Measurements from ENCODE around the gene KLHDC4. TPM values are rescaled to one million over a fixed set of nuclear protein-coding genes. Genes with fewer than 3 reads are reported as not detected.

KLHDC4 gene
- total RNA-seq, 1 experiment from 2014 or later: 76.2 TPM

DNA sequence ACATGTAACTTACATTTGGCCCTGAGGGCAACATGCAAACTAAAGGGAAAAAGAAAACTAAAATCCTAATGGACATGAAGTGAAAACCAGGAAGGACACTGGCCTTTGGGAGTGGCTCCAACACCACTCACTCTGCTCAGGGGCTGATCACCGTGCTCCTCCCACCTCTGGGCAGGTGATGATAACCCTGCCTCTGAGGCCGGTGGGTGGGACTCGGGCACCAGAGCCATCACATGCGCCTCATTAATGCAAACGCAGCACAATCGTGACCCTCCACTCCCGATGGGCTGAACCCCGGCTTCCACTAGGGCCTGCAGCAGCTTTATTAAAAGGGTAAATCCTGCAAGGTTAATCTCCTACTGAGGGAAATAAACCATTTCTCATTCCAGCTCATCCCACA, 4.7 kb downstream of the KLHDC4 start:
- H2BK120ac ChIP-seq (ENCODE audit: low read depth, low read length, poor library complexity, severe bottlenecking): no peak overlapping the region
- no peak overlapping the region for H3K14ac ChIP-seq (ENCODE audit: insufficient read depth, low read length)
- H2BK12ac ChIP-seq (ENCODE audit: insufficient read length, low read depth, low read length): no peak overlapping the region
- no peak overlapping the region for H3K18ac ChIP-seq (ENCODE audit: insufficient read length, low read depth, low read length)
- no peak overlapping the region for H3K23ac ChIP-seq (ENCODE audit: insufficient read length, low read depth, low read length)
- H4K5ac ChIP-seq (ENCODE audit: insufficient read length, low read depth, low read length): no peak overlapping the region
- H3K79me2 ChIP-seq (ENCODE audit: insufficient read depth, low read length): peaks cover 19% of the 10 kb centered on the region; the same call in 1 of the 2 replicates
- no peak overlapping the region for H2AFZ ChIP-seq (ENCODE audit: low read length)
- no peak overlapping the region for H2BK15ac ChIP-seq (ENCODE audit: low read depth, low read length)
- no peak overlapping the region for H3K4me2 ChIP-seq (ENCODE audit: insufficient read depth, insufficient read length, low read length)
- H3K56ac ChIP-seq (ENCODE audit: insufficient read length, low read depth, low read length): no peak overlapping the region
- peaks cover 13% of the 10 kb centered on the region for H3K79me1 ChIP-seq (ENCODE audit: insufficient read depth, low read depth, low read length, poor library complexity, severe bottlenecking)
- no peak overlapping the region for H2BK20ac ChIP-seq (ENCODE audit: low read depth, low read length, poor library complexity, severe bottlenecking)
- H2BK5ac ChIP-seq (ENCODE audit: insufficient read length, low read length): no peak overlapping the region
- H3K27me3 Mint-ChIP-seq (ENCODE audit: low read depth): no peaks in the 10 kb centered on the region
- H3K9ac ChIP-seq (ENCODE audit: extremely low read depth, insufficient read length, low read length): no peak overlapping the region
- H3K36me3 Mint-ChIP-seq (ENCODE audit: insufficient read depth in 1 of 3, low read depth in 3 of 3): peaks cover 33 to 72% (median 68%) of the 10 kb centered on the region in 3 experiments; a peak in 6 of 7 replicates
- no peak overlapping the region for H3T11ph ChIP-seq (ENCODE audit: low read length)
- H3K27me3 ChIP-seq (ENCODE audit: insufficient read depth, low read length): no peaks in the 10 kb centered on the region
- no peaks in the 10 kb centered on the region for H3K9me3 Mint-ChIP-seq
- no peak overlapping the region for H3K4ac ChIP-seq (ENCODE audit: low read depth, low read length)
- TF ChIP-seq, protein P1, sequence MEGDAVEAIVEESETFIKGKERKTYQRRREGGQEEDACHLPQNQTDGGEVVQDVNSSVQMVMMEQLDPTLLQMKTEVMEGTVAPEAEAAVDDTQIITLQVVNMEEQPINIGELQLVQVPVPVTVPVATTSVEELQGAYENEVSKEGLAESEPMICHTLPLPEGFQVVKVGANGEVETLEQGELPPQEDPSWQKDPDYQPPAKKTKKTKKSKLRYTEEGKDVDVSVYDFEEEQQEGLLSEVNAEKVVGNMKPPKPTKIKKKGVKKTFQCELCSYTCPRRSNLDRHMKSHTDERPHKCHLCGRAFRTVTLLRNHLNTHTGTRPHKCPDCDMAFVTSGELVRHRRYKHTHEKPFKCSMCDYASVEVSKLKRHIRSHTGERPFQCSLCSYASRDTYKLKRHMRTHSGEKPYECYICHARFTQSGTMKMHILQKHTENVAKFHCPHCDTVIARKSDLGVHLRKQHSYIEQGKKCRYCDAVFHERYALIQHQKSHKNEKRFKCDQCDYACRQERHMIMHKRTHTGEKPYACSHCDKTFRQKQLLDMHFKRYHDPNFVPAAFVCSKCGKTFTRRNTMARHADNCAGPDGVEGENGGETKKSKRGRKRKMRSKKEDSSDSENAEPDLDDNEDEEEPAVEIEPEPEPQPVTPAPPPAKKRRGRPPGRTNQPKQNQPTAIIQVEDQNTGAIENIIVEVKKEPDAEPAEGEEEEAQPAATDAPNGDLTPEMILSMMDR (conservative IDR thresholded peaks at IDR 0.05): no peak
- H3K27ac Mint-ChIP-seq: no peak overlapping the region; a peak in 1 of 7 replicates
- DNase-seq: no peak
- H3K4me3 Mint-ChIP-seq: no peak overlapping the region; a peak in 1 of 5 replicates
- no peak overlapping the region for H4K91ac ChIP-seq (ENCODE audit: insufficient read length, low read depth, low read length)
- no peaks in the 10 kb centered on the region for H4K20me1 ChIP-seq (ENCODE audit: control insufficient read depth, insufficient read depth, insufficient read length)
- no peak overlapping the region for H3K27ac ChIP-seq (ENCODE audit: insufficient read length, low read depth, low read length)
- H3K4me1 ChIP-seq (ENCODE audit: insufficient read depth, low read length): no peaks in the 10 kb centered on the region
- H2AK5ac ChIP-seq (ENCODE audit: insufficient read length, low read length): no peak overlapping the region
- no CpG with 5 or more reads among the region's 8 CpGs for WGBS (ENCODE audit: extremely low coverage, insufficient read length, low lambda C conversion rate)
- H3K23me2 ChIP-seq (ENCODE audit: insufficient read length, low read depth, low read length, poor library complexity, severe bottlenecking): peaks cover 5% of the 10 kb centered on the region
- no peak overlapping the region for H4K8ac ChIP-seq (replicated peaks; ENCODE audit: insufficient read length, low read depth, low read length)
- peaks cover 4 to 8% of the 10 kb centered on the region in 2 experiments; a peak in 3 of 4 replicates for H3K4me1 Mint-ChIP-seq
- no peaks in the 10 kb centered on the region for H3K9me3 ChIP-seq (ENCODE audit: control insufficient read depth, low read depth, low read length)

Measured in H9 (cell line).